ENCODE data around the gene TTLL6. TPM values are rescaled to one million over a fixed set of nuclear protein-coding genes. Genes with fewer than 3 reads are reported as not detected.

TTLL6 gene
- total and polyA plus RNA-seq, 9 of the 15 experiments (the other 6 are each of a cell fraction or from before 2014, with no cell fraction given): 0.05 TPM; not detected in 8

DNA sequence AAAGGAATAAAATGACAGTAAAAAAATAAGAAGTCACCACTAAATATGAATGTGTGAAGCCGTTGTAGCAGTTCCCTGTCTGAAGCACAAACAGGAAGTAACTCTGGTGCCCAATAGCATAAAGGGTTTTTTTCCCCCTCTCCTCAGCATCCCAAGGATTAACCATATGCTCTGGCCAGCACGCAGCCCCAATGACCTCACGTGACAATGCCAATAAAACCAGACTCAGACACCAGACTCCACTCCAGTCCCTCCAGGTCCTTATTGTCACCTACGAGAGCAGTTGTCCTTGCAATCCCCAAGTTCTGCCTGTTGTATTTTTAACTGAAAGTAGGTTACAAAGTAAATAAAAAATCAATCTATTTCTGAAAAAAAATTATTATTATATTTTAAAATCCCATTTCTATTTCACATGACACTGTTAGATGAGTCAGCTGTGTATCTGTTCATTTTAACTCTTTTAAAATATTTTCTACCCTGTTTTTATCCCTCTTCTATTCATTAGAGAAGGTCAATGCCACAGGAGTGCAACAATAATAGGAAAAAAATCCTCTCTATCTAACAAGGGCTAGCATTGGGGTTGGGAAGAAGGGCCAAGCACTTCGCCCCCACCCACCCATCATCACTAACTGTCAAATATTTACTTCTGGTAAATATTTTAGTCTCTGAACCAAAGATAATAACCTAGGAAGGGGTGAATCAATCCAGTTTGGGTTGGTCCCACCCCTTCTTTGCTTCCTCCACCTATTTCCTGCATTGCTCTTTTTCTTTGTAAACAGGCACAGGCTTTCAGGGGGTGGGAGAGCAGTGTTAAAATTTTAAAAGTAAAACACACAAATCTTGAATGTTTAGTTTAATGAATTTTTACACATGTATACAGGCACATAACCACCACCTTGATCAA, 101.3 kb downstream of the TTLL6 start:
- no peaks in the 10 kb centered on the region for H3K79me2 ChIP-seq (ENCODE audit: control insufficient read depth, insufficient read depth, low read length)
- H3K4me3 ChIP-seq: no peak overlapping the region
- DNase-seq (ENCODE audit: extremely low read depth in 1 of 4, low spot score in 3 of 4) (peak in 1 of 4 experiments; percentile 4), ATAC-seq (no peak), FAIRE-seq (no peak)
- TF ChIP-seq ZNF140 (CRISPR knock-in tag; IDR thresholded peaks at IDR 0.05): no peak
- TF ChIP-seq, protein P1, sequence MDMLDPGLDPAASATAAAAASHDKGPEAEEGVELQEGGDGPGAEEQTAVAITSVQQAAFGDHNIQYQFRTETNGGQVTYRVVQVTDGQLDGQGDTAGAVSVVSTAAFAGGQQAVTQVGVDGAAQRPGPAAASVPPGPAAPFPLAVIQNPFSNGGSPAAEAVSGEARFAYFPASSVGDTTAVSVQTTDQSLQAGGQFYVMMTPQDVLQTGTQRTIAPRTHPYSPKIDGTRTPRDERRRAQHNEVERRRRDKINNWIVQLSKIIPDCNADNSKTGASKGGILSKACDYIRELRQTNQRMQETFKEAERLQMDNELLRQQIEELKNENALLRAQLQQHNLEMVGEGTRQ (CRISPR knock-in tag; IDR thresholded peaks at IDR 0.05): peak; percentile 36; the same call in 1 of the 2 replicates
- peaks cover 37 to 44% of the 10 kb centered on the region in 2 experiments for H3K27me3 ChIP-seq (ENCODE audit: control insufficient read depth in 2 of 2, insufficient read depth in 2 of 2, low read length in 2 of 2)
- intact Hi-C loops (cut with micrococcal nuclease) (no loop called here), in situ Hi-C loops (cut with MboI) (no loop called here)
- 3% methylated on average over 5 of the region's 5 CpGs for WGBS (ENCODE audit: insufficient coverage, low coverage, missing lambda C conversion rate)
- BruUV-seq (replicated peaks): no TSS peak
- H3K36me3 ChIP-seq (ENCODE audit: control insufficient read depth, insufficient read depth, low read length): no peaks in the 10 kb centered on the region
- no peak overlapping the region for H3K4me2 ChIP-seq (ENCODE audit: insufficient read depth, low read length)
- H2AFZ ChIP-seq (ENCODE audit: low read depth, low read length): no peak overlapping the region
- no peaks in the 10 kb centered on the region for H4K20me1 ChIP-seq (replicated peaks; ENCODE audit: control insufficient read depth, insufficient read depth, low read length)
- POLR2A ChIA-PET: no interaction called here
- no peaks in the 10 kb centered on the region for H3K9me3 ChIP-seq (replicated peaks; ENCODE audit: control insufficient read depth, insufficient read depth, low read depth, low read length)
- H3K9ac ChIP-seq (ENCODE audit: insufficient read depth in 1 of 2, low read depth in 2 of 2, low read length in 2 of 2): no peak overlapping the region
- no peak overlapping the region for H3K27ac ChIP-seq (ENCODE audit: extremely low read depth, low read depth, low read length)
- no peaks in the 10 kb centered on the region for H3K9me1 ChIP-seq (ENCODE audit: control insufficient read depth, insufficient read depth, low read length)
- peaks cover 0 to 12% of the 10 kb centered on the region in 2 experiments; a peak in 1 of 5 replicates for H3K4me1 ChIP-seq (replicated peaks in 1 of 2; ENCODE audit: control insufficient read depth in 2 of 2, insufficient read depth in 2 of 2, low read length in 2 of 2)
- CTCF ChIA-PET (ENCODE audit: low intra/inter-chr PET ratio): no interaction called here

MicroRNAs encoded within 50 kb of the gene (microRNA counts, 767-probe panel; counts per million panel counts)
- 1,983 counts per million, percentile 51 among the panel's probes with 10 or more counts for microRNA hsa-miR-3185

Small RNA genes within 50 kb of the gene (microRNA-seq; reads per million reads assigned to microRNA genes)
- gene MIR3185 (ENCODE audit: borderline microRNAs expressed): not detected

Small RNA genes within 50 kb of the gene (small RNA-seq; reads per million reads assigned to genes)
- gene COX6B1P2: not detected
- gene MIR3185: not detected
- gene RF02132: not detected
- gene RF02133: not detected
- not detected for gene RN7SL125P

Other genes with a start within 250 kb of the TTLL6 start
Only the 7 nearest of the 16 such genes appear.
- gene PRAC1, start 94.7 kb downstream of the TTLL6 start, total RNA-seq (2014; rRNA removed): not detected in 2 replicates
- gene PRAC1, start 94.7 kb downstream of the TTLL6 start, total RNA-seq (2014; rRNA removed; fragmentation: Illumina TruSeq; extraction: Trizol): not detected in 2 replicates
- not detected in 2 replicates for gene PRAC1, start 94.7 kb downstream of the TTLL6 start, total RNA-seq (2015; rRNA removed; fragmentation: Illumina TruSeq; extraction: Trizol)
- not detected in 2 replicates for gene PRAC1, start 94.7 kb downstream of the TTLL6 start, total RNA-seq (2021)
- not detected in 2 replicates for gene PRAC1, start 94.7 kb downstream of the TTLL6 start, polyA plus RNA-seq (2011; rRNA removed)
- not detected in 2 replicates for gene PRAC1, start 94.7 kb downstream of the TTLL6 start, polyA plus RNA-seq (2014; fragmentation: Illumina TruSeq; extraction: Trizol)
- not detected for gene PRAC1, start 94.7 kb downstream of the TTLL6 start, polyA plus RNA-seq (2014; fragmentation: Nextera tagmentation; extraction: Ambion mirVana)
- gene PRAC1, start 94.7 kb downstream of the TTLL6 start, polyA plus RNA-seq (2014; rRNA removed): not detected in 2 replicates
- gene PRAC2, start 94.0 kb downstream of the TTLL6 start, total RNA-seq (2014; rRNA removed): not detected in 2 replicates
- not detected in 2 replicates for gene PRAC2, start 94.0 kb downstream of the TTLL6 start, total RNA-seq (2014; rRNA removed; fragmentation: Illumina TruSeq; extraction: Trizol)
- gene PRAC2, start 94.0 kb downstream of the TTLL6 start, total RNA-seq (2015; rRNA removed; fragmentation: Illumina TruSeq; extraction: Trizol): not detected in 2 replicates
- not detected in 2 replicates for gene PRAC2, start 94.0 kb downstream of the TTLL6 start, total RNA-seq (2021)
- not detected in 2 replicates for gene PRAC2, start 94.0 kb downstream of the TTLL6 start, polyA plus RNA-seq (2011; rRNA removed)
- gene PRAC2, start 94.0 kb downstream of the TTLL6 start, polyA plus RNA-seq (2014; fragmentation: Illumina TruSeq; extraction: Trizol): not detected in 2 replicates
- gene PRAC2, start 94.0 kb downstream of the TTLL6 start, polyA plus RNA-seq (2014; fragmentation: Nextera tagmentation; extraction: Ambion mirVana): not detected
- gene PRAC2, start 94.0 kb downstream of the TTLL6 start, polyA plus RNA-seq (2014; rRNA removed): not detected in 2 replicates
- gene HOXB13, start 88.5 kb downstream of the TTLL6 start, total RNA-seq (2014; rRNA removed): not detected in 2 replicates
- not detected in 2 replicates for gene HOXB13, start 88.5 kb downstream of the TTLL6 start, total RNA-seq (2014; rRNA removed; fragmentation: Illumina TruSeq; extraction: Trizol)
- not detected in 2 replicates for gene HOXB13, start 88.5 kb downstream of the TTLL6 start, total RNA-seq (2015; rRNA removed; fragmentation: Illumina TruSeq; extraction: Trizol)
- not detected in 2 replicates for gene HOXB13, start 88.5 kb downstream of the TTLL6 start, total RNA-seq (2021)
- gene HOXB13, start 88.5 kb downstream of the TTLL6 start, polyA plus RNA-seq (2011; rRNA removed): 0.01 TPM in 1 of 2 replicates, not detected in the other
- not detected in 2 replicates for gene HOXB13, start 88.5 kb downstream of the TTLL6 start, polyA plus RNA-seq (2014; fragmentation: Illumina TruSeq; extraction: Trizol)
- gene HOXB13, start 88.5 kb downstream of the TTLL6 start, polyA plus RNA-seq (2014; fragmentation: Nextera tagmentation; extraction: Ambion mirVana): not detected
- not detected in 2 replicates for gene HOXB13, start 88.5 kb downstream of the TTLL6 start, polyA plus RNA-seq (2014; rRNA removed)
- 24.1 and 24.8 TPM in 2 replicates for gene CALCOCO2, start 13.8 kb upstream of the TTLL6 start, total RNA-seq (2014; rRNA removed)
- 71.1 and 87.2 TPM in 2 replicates for gene CALCOCO2, start 13.8 kb upstream of the TTLL6 start, total RNA-seq (2014; rRNA removed; fragmentation: Illumina TruSeq; extraction: Trizol)
- gene CALCOCO2, start 13.8 kb upstream of the TTLL6 start, total RNA-seq (2015; rRNA removed; fragmentation: Illumina TruSeq; extraction: Trizol): 38.4 and 39.8 TPM in 2 replicates
- gene CALCOCO2, start 13.8 kb upstream of the TTLL6 start, total RNA-seq (2021): 67.5 and 69.4 TPM in 2 replicates
- gene CALCOCO2, start 13.8 kb upstream of the TTLL6 start, polyA plus RNA-seq (2011; rRNA removed): 87.3 and 117 TPM in 2 replicates
- gene CALCOCO2, start 13.8 kb upstream of the TTLL6 start, polyA plus RNA-seq (2014; fragmentation: Illumina TruSeq; extraction: Trizol): 74.7 and 79.9 TPM in 2 replicates
- 10 to 100 TPM; 34.6 to 85.9 TPM for gene CALCOCO2, start 13.8 kb upstream of the TTLL6 start, polyA plus RNA-seq (2014; fragmentation: Nextera tagmentation; extraction: Ambion mirVana)
- gene CALCOCO2, start 13.8 kb upstream of the TTLL6 start, polyA plus RNA-seq (2014; rRNA removed): 52.9 and 63.2 TPM in 2 replicates
- gene ATP5MC1, start 75.6 kb upstream of the TTLL6 start, total RNA-seq (2014; rRNA removed): 159 and 236 TPM in 2 replicates
- 375 and 378 TPM in 2 replicates for gene ATP5MC1, start 75.6 kb upstream of the TTLL6 start, total RNA-seq (2014; rRNA removed; fragmentation: Illumina TruSeq; extraction: Trizol)
- gene ATP5MC1, start 75.6 kb upstream of the TTLL6 start, total RNA-seq (2015; rRNA removed; fragmentation: Illumina TruSeq; extraction: Trizol): 440 and 490 TPM in 2 replicates
- gene ATP5MC1, start 75.6 kb upstream of the TTLL6 start, total RNA-seq (2021): 181 and 187 TPM in 2 replicates
- 426 and 446 TPM in 2 replicates for gene ATP5MC1, start 75.6 kb upstream of the TTLL6 start, polyA plus RNA-seq (2011; rRNA removed)
- gene ATP5MC1, start 75.6 kb upstream of the TTLL6 start, polyA plus RNA-seq (2014; fragmentation: Illumina TruSeq; extraction: Trizol): 508 and 534 TPM in 2 replicates
- 1,000 to 10,000 TPM; 1,208 to 1,488 TPM for gene ATP5MC1, start 75.6 kb upstream of the TTLL6 start, polyA plus RNA-seq (2014; fragmentation: Nextera tagmentation; extraction: Ambion mirVana)
- 334 and 377 TPM in 2 replicates for gene ATP5MC1, start 75.6 kb upstream of the TTLL6 start, polyA plus RNA-seq (2014; rRNA removed)
- 28.3 and 35.2 TPM in 2 replicates for gene UBE2Z, start 91.2 kb upstream of the TTLL6 start, total RNA-seq (2014; rRNA removed)
- 32.4 and 35.3 TPM in 2 replicates for gene UBE2Z, start 91.2 kb upstream of the TTLL6 start, total RNA-seq (2014; rRNA removed; fragmentation: Illumina TruSeq; extraction: Trizol)
- 38.2 and 38.5 TPM in 2 replicates for gene UBE2Z, start 91.2 kb upstream of the TTLL6 start, total RNA-seq (2015; rRNA removed; fragmentation: Illumina TruSeq; extraction: Trizol)
- gene UBE2Z, start 91.2 kb upstream of the TTLL6 start, total RNA-seq (2021): 42.2 and 48.2 TPM in 2 replicates
- 79.9 and 89.0 TPM in 2 replicates for gene UBE2Z, start 91.2 kb upstream of the TTLL6 start, polyA plus RNA-seq (2011; rRNA removed)
- 46.0 and 54.8 TPM in 2 replicates for gene UBE2Z, start 91.2 kb upstream of the TTLL6 start, polyA plus RNA-seq (2014; fragmentation: Illumina TruSeq; extraction: Trizol)
- 10 to 100 TPM; 11.8 to 15.0 TPM for gene UBE2Z, start 91.2 kb upstream of the TTLL6 start, polyA plus RNA-seq (2014; fragmentation: Nextera tagmentation; extraction: Ambion mirVana)
- 43.9 and 45.9 TPM in 2 replicates for gene UBE2Z, start 91.2 kb upstream of the TTLL6 start, polyA plus RNA-seq (2014; rRNA removed)
- 126 and 127 TPM in 2 replicates for gene SNF8, start 127.6 kb upstream of the TTLL6 start, total RNA-seq (2014; rRNA removed)
- gene SNF8, start 127.6 kb upstream of the TTLL6 start, total RNA-seq (2014; rRNA removed; fragmentation: Illumina TruSeq; extraction: Trizol): 92.5 and 96.8 TPM in 2 replicates
- 90.9 and 92.9 TPM in 2 replicates for gene SNF8, start 127.6 kb upstream of the TTLL6 start, total RNA-seq (2015; rRNA removed; fragmentation: Illumina TruSeq; extraction: Trizol)
- 124 and 130 TPM in 2 replicates for gene SNF8, start 127.6 kb upstream of the TTLL6 start, total RNA-seq (2021)
- gene SNF8, start 127.6 kb upstream of the TTLL6 start, polyA plus RNA-seq (2011; rRNA removed): 98.7 and 117 TPM in 2 replicates
- gene SNF8, start 127.6 kb upstream of the TTLL6 start, polyA plus RNA-seq (2014; fragmentation: Illumina TruSeq; extraction: Trizol): 128 and 132 TPM in 2 replicates
- 1 to 10 TPM; 6.9 to 9.0 TPM for gene SNF8, start 127.6 kb upstream of the TTLL6 start, polyA plus RNA-seq (2014; fragmentation: Nextera tagmentation; extraction: Ambion mirVana)
- gene SNF8, start 127.6 kb upstream of the TTLL6 start, polyA plus RNA-seq (2014; rRNA removed): 143 and 149 TPM in 2 replicates